ENCODE data around the gene CDH26. TPM values are rescaled to one million over a fixed set of nuclear protein-coding genes. Genes with fewer than 3 reads are reported as not detected.

CDH26 gene
- total RNA-seq, 1 donor from 2014 or later, result not detected

DNA sequence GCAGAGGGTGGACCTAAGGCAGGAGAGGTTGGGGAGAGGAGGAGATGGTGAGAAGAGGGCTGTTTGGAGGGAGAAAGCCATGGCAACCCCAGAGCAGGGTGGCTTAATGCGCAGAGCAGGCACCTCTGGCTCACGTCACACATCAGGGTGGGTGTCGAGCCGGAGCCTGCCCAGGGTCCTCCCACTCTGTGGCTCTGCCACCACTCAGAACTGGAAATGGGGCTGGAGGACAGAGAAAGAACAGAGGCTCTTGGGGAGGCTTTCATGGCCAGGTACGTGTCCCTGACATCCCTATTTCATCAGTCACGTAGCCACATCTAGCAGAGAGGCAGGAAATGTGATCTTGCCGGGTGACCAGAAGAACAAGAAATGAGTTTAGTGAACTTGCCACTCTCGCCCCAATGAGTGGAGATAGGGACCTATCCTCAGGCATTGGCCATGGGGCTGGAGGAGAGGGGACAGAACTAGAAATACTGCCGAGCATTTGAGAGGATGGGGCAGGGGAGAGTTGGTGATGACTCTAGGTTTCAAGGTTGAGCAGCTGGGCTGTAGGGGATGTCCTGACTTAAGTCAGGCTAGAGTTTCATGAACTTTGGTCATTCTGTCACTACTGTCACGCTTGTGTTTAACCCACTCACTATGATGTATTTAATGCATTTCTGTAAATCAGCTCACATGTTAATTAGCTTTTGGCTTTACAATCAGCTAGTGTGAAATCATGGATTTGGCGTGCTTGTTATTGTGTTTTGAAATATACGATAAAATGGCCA, 52.7 kb downstream of the CDH26 start:
- DNase-seq (ENCODE audit: extremely low read depth, low read depth, low spot score), result no peak

DNA sequence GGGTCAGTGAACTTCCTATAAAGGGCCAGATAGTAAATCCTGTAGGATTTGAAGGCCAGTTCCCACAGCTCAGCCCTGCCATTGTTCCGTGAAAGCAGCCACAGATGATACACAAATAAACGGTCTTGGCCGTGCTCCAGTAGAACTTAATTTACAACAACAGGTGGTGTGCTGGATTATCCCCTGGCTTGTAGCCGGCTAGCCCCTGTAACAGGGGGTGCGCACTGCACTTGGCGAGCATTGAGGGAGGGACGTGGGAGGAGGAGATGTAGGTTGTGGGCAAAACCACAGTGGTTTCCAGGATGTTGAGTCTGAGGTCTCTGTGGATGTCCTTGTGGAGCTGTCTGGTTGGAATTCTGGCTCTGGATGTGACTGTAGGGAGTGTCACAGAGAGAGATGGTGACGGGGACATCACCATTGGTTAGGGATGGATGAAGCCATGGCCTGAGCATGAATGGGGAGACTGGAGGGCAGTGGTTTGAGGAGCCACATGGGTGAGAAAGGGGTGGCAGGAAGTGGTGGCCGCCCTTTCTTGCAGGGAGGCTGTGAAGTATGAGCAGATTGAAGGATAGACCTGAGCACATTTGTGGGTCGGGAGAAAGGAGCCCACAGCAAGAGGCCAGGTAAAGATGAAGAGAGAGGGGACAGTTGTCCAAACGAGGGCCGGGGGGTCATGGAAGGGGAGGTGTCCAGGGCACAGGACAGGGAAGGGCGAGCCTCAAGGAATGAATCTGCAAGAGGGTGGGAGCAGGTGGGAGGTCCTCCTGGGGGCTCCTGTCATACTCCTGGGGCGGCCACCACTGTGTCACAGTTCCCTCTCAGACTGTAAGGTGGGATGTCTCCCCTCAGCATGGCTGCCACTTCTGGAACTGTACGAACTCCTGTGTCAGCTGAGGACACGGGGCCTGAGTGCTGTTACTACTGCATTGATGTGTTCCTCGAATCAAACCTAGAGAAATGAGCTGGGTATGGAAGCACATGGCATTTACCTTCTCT, 53.6 kb downstream of the CDH26 start:
- DNase-seq (ENCODE audit: extremely low read depth, low read depth, low spot score), result no peak

DNA sequence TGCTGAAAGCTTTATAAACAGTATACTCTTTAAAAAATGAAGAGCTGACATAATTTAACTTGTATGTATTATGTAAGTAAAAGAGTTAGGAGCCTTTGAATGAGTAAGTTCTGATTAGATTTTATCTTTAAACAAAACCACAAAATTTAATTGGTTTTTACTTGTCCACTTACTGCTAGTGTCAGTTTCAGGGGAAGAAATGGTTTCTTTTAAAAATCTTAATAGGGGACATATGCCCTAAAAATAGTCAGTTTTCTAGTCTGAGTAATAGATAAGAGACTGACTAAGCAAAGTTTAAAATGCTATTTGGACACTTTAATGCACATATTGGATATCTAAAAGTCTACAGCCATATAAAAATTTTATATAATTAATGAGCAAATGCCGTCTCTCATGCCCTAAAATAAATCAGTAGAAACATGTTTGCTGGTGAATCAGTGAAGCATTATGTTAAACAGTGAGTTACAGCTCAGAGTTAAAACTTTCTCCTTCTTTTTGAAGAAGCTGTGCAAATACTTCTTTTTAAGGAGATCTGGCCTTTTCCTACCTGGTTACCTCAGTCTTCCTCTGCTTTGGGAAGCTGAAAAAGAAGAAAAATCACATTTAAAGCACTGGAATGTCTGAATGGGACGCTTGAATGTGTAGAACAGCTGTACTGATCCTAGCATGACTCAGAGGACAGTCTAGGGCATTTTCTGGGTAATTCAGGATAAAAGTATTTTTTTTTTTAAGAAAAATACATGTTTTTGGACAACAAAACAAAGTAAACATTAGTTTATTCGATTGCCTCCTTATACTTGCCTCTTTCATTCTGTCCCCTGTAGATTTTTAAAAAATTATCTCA, 55.3 kb downstream of the CDH26 start:
- no peak for DNase-seq (ENCODE audit: extremely low read depth, low read depth, low spot score)

DNA sequence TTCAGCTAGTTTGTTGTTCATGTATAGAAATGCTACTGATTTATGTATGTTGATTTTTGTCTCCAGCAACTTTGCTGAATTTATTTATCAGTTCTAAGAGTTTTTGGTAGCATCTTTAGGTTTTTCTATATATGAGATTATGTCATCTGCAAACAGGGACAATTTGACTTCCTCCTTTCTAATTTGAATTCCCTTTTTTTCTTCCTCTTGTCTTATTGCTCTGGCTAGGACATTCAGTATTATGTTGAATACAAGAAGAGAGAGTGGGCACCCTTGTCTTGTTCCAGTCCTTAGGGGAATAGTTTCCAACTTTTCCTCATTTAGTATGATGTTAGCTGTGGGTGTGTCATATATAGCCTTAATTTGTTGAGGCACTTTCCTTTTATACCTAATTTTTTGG, 58.2 kb downstream of the CDH26 start:
- DNase-seq (ENCODE audit: extremely low read depth, low read depth, low spot score), result no peak

DNA sequence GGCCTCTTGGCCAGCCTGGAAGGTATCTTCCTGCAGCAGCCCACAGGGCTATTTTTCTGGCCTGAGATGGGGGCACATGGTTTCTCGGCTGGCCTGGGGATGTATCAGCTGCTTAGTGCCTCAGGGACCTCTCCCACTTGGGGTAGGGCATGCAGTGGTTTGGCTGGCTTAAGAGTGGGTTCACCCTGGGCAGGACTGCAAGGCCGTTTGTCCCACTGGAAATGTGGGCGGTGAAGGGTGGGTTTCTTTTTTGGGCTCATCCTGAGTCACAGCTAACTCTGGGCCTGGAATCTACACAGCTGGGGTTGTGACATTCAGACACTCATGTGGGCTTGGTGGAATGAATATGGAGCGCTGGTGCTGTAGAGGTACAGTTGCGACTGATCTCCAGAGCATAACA, 62.0 kb downstream of the CDH26 start:
- no peak for DNase-seq (ENCODE audit: extremely low read depth, low read depth, low spot score)

DNA sequence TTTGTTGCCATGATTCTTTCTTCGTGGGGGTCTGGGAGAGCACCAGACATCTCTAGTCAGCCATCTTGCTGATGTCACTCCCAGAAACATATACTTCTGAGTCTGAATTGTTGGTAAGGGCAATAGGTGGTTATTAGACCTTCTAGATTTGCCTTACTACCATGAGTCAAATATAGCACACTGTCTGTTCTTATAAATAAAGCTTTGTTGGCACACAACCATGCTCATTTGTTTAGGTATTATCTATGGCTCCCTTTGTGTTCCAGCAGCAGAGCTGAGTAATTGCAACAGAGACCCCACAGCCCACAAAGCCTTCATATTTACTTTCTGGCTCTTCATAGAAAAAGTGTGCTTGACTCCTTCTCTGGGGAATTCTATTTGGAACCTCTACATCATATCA, 62.9 kb downstream of the CDH26 start:
- no peak for DNase-seq (ENCODE audit: extremely low read depth, low read depth, low spot score)

DNA sequence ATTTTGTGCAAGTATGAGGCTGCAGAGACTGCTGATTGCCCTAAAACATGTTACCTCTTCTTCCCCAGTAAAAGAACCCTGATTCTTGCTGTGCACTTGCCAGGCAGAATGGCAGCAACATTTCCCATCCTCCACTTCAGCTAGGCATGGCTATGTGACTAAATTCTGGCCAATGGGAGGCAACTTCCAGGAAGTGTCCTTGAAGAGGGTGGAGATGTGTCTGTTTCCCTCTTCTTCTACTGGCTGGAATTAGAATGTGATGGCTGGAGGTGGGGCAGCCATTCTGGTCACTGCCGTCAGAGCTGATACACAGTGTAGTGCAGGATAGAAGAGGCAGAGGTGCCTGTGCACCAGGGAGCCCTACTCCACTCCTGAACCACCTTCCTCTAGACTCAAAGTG, 64.6 kb downstream of the CDH26 start:
- DNase-seq (ENCODE audit: extremely low read depth, low read depth, low spot score), result no peak

DNA sequence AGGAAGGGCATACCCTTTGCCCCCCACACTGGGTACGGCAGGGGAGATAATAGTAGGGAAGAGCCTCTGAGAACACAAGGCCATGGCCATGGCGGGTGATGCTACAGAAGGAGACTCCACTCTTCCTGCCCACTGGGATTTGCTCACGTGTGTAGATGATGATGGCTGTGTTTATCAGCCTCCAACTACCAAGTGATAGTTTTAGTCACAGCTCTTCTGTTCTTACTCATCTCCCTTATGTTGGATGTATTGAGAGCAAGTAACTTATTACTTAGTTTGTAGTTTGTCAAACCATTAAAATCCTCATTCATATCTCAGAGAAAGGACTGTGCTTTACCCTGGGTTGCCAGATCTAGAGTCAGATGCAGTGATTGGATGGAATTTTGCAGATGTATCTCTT, 66.0 kb downstream of the CDH26 start:
- no peak for DNase-seq (ENCODE audit: extremely low read depth, low read depth, low spot score)

DNA sequence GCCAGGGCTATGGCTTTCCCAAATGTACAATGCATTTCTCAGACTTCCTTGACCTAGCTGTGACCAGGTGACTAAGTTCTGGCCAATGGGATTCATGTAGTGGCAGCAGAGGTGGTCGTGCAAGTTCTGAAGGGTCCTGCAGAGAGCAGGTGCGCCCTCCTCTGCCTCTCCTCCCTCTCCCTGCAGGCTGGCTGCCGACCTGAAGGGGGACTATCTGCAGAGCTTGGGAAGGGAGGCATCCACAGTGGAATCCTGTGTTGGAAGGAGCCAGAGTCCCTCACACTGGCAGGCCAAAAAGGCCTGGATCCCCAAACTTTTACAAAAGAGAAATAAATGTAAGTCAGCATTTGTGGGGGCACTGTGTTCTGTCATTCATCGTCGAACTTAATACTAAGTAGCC, 66.6 kb downstream of the CDH26 start:
- DNase-seq (ENCODE audit: extremely low read depth, low read depth, low spot score), result no peak

DNA sequence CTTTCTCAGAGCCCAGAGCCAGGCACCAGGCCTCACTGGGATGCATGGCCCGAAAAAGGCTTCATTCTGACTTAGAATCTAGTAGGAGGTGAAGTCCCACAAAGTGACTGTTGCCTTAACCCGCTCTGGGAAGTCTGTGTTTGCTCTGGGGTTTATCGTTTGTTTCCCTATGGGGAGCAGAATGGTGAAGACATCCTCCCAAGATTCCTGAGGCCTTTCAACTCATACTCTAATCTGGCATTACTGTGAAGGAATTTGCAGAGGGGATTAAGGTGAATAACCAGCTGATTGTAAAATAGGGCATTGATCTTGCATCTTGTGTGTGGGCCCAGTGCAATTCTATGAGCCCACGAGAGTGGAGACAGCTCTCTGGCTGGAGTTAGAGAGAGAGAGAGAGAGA, 67.8 kb downstream of the CDH26 start:
- no peak for DNase-seq (ENCODE audit: extremely low read depth, low read depth, low spot score)

DNA sequence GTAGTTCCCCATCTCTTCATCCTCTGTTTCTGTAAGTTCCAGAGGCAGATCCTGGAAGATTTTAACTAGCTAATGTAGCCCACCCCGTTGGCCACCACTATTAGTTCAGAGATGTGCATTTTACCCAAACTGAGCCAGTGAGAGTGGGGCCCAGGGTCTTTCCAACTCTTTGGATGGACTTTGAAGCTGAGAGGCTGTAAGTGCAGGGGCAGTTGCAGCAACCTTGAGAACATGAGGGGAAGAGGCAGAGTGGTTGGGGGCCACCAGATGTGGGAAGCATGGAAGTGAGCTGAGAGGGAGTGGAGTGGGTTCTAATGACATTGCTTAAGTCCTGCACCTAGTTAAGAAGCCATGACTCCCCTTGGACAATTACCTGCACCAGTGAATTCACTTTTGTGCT, 72.2 kb downstream of the CDH26 start:
- no peak for DNase-seq (ENCODE audit: extremely low read depth, low read depth, low spot score)

DNA sequence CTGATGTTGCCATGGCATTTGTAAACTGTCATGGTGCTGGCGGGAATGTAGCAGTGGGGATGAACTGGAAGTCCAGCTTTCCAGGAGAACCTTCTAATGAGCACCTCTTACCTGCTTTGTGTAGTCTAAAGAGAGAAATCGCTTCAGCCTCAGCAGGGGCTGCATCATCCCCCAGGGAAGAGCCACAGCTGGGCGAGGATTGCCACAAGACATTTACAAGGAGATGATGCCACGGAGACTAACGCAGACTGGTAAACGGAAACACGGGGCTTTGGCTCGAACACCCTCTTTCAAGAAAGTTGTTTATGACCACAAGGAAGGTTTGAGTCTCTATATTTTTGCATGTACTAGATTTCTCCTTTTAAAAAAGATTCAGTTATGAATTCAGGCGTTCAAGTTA, 72.9 kb downstream of the CDH26 start:
- DNase-seq (ENCODE audit: extremely low read depth, low read depth, low spot score), result no peak

DNA sequence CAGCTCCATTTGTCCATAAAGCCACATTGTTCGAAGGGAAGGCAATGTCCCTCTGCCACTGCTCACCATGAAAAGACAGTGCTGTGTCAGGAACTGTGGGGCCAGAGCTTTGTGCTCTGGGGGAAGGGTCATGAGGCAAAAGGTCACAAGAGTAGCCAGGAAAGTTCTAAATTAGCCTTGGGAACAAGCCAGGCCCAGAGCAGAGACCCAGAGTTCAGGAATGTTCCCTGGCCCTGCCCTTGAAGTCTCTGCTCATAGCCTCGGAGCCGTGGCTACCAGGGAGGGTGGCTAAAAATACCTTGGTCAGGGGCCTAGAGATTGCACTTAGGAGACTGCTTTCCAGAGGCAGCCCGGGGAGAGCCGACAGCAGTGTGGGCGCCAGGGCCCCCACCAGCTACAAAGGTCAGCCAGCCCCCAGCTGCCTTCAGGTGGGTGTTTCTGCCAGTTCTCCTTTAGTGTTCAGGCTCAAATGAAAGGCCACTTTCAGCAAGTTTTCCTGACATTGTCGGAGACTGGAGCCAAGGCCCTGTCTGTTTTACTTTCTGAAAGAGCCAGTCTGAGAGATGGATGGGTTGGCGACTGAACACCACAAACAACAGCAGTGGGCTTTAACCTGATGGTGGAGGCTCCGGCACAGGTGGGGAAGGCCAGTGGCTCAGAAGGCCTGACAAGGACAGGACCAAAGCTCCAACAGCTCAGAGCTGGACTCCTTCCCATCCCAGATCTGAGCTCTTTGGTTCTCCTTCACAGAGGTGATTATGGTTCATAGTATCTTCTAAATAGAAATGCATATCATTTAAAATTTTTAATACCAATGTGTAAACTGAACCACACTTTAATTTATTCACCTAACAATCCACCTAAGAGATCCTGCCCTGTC, 76.2 kb downstream of the CDH26 start:
- no peak for DNase-seq (ENCODE audit: extremely low read depth, low read depth, low spot score)

DNA sequence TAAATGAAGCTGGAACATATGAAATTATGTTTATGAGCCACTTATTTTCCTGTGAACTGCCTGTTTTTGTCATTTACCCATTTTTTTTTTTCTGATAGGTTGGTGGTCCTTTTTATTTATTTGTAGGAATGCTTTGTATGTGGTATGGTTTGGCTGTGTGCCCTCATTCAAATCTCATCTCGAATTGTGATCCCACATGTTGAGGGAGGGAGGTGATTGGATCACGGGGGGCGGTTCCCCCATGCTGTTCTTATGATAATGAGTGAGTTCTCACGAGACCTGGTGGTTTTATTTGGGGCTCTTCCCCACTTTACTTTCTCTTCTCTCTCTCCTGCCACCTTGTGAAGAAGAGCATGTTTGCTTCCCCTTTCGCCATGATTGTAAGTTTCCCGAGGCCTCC, 77.3 kb downstream of the CDH26 start:
- no peak for DNase-seq (ENCODE audit: extremely low read depth, low read depth, low spot score)

DNA sequence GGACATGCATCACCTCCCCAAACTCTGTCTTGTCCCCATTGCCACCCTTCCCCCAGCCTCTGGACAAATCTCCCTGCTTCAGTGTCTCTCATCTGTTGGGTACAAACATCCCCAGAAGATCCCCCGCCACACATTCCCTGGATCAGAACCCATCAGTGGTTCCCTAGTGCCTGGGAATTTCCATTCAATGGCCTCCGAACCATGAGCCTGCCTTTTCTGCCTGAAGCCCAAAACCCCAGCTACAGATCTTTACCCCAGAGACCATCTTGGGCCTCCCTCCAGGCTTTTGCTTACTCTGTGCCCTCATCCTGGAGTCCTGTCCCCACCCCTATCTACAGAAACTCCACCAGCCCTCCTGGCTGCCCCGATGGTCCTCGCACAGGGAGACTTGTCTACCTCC, 78.1 kb downstream of the CDH26 start:
- DNase-seq (ENCODE audit: extremely low read depth, low read depth, low spot score), result no peak

DNA sequence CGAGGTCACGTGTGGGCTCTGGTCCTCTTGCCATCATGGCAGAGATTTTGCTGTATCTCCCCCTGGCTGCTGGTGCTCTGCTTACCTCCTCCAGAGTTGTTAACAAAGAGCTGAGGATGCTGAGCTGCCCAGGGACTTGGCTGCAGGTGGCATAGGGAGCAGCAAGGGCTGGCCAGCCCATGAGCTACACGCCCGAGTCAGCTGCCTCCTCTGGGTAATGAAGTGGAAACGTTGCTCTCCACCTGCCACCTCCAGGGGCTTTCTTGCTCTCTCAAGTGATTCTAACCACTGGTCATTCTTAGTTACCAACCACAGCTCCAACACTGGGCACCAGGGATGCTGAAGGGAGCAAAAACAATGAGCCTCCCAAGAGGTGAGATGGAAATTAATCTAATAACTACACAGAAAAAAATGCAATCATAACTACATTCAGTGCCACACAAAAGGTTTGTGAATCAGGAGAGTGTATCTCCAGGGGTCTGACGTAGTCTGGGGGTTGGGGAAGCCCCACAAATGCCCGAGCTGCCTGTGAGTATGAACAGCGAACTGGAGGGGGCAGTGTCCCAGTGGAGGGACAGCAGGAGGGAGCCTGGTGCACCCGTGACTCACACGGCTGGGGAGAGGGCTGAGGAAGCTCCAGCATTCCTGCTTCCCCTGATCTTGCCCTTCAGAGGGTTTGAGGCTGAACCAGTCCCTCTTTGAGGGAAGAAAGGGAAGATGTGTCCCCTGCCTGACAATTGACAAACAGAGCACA, 78.7 kb downstream of the CDH26 start:
- DNase-seq (ENCODE audit: extremely low read depth, low read depth, low spot score), result no peak

DNA sequence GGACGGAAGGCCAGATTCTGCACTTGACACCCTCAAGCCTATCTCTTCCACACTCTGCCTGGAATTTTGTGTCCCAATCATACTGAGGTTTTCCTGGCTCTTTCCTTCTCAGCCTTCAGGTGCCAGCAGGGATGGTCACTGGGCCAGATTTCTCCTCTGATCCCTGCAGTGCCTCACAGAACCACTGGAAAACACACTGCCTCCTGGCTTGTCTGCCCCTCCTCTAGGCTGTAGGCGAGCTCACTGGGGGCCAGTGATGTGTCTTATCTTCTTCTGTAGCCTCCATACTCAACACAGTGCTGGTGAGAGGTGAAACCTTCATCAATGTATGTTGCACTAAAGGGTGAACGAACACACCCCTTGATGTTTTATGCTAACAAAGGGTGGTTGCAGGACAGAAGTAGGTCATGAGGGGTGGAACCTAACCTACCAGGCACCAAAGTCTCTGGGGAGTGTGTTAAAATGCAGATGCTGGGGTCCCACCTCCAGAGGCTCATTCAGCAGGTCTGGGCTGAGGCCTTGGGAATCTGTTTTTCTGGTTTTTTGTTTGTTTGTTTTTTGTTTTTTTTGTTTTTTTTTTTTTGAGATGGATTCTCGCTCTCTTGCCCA, 80.3 kb downstream of the CDH26 start:
- no peak for DNase-seq (ENCODE audit: extremely low read depth, low read depth, low spot score)

DNA sequence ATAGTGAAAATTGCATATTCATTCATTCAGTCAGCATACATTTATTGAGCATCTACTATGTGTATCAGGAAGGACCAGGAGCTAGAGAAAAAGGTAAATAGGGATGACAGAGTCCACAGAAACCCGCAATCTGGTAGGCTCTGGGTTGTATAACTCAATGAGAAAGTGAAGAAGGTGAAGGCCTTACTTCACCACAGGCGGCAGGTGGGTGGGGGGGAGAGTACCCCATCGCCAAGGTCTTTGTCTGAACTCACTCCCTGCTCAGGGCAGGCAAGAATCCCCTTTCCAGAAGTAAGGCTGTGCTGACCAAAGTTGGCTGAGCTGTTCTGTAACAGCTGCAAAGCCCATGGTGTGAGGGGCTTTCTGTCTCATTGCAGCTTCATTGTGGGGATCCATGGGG, 81.3 kb downstream of the CDH26 start:
- DNase-seq (ENCODE audit: extremely low read depth, low read depth, low spot score), result no peak

Measured in glomerular endothelial cell (primary cell).